GM21367 (cell line): ENCODE measurements around the gene ZNF483.
A peak's percentile ranks its signal among the peaks of the same experiment; 100 is the strongest.
"Not testable (repeated sequence)": the region's sequence is repeated elsewhere in the genome, so short reads cannot be mapped to it uniquely, and the experiment has no call there.

Experiments used
- ATAC-seq: cut with Tn5 transposase; IDR thresholded peaks from one replicate; pipeline ENCODE4 v1.9.1; 2021; ENCODE audit not compliant: unreplicated experiment

The ZNF483 gene

DNA sequence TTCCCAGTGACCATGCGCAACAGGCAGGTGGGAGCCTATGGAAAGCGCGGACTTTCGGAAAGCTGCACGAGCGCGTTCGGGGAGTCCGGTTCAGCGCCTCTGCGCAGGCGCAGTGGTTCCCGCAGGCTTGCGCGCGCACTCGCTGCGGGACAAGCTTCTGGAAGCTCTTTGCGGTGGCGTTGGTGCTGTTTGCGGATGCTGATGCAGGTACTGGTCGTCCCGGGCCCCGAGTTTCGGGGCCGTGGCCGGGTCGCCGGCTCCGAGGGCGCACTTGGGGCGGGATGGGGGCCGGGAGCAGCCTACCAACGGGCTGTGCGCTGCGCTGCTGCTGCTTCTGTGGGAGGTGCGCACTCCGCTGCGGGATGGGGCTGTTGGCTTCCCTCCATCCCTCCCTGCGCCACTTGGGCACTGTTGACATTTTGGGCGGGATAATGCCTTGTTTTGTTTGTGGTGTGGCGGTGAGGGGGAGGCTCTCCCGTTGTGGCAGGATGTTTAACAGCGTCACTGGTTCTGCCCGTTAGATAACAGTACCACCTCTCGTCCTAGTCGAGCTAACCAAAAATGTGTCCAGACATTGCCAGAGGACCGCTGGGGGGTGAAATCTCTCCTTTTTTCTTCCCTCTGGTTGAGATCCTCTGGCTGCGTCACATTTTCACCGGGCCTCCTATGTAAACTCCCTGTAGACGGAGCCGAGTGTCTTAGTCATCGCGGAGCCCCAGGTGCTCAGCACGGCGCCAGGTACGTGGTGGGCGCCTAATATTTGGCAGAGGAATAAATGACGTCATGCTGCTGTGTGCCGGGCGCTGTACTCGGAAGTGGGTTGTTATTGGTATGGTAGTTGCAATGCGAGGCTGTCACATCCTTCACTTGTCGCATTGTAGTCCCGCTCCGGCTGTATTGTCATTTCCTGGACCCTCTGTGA, at the start of gene ZNF483:
TSS of gene ZNF483 (plus strand) at position 124 of the 922 bp plus-strand sequence. CDS start 2,217 bp downstream, outside the sequence.
- peak; percentile 57 for ATAC-seq

DNA sequence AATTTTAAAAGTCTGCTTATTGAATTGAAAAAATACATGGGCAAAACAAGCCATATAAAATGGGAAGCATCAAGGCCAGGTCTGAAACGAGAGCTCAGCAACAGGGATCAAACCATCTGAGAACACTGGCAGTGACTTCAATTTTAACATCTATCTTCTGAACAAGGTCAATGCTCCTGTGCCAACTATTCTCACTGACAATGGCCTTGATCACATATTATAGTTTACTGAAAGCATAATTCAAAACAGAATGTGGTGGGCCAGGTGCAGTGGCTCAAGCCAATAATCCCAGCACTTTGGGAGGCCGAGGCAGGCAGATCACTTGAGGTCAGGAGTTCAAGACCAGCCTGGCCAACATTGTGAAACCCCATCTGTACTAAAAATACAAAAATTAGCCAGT, 49.8 kb upstream of the ZNF483 start:
- no peak for ATAC-seq

DNA sequence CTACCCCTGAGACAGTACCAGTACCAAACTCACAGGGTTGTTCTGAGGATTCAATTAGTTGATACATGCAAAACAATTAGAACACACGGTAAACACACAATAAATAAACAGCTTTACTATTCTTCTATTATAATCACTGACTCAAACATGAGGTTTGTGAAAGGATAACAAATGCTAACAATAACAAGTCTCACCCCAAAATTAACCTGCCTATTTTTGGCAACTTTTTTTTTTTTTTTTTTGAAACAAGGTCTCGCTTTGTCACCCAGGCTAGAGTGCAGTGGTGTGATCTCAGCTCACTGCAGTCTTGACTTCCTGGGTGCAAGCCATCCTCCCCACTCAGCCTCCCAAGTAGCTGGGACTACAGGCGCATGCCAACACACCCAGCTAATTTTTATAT, 47.3 kb upstream of the ZNF483 start:
- no peak for ATAC-seq

GRCh38 chr9:111481885-111482636, 42.9 kb upstream of the ZNF483 start:
- ATAC-seq, result no peak

GRCh38 chr9:111482694-111483438, 42.1 kb upstream of the ZNF483 start:
- ATAC-seq, result peak; percentile 47

DNA sequence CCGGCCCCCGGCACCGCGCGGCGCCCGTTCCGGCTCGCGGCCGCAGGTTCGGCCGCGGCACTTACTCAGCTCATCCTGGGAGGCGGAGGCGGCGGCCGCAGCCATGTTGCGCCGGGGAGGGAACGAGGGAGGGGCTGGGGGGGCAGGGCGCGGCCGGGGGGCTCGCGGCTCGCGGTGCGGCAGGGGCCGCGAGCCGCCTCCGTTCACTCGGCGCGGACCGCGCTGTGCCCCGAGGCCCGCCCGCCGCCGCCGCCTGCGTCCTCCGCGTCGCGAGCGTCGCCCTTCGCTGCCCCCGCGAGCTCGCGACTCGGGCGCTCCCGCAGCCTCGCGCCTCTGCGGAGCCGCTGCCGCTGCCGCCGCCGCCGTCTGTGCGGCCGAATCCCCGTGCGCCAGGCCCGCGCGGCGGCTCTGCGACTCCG, 41.5 kb upstream of the ZNF483 start:
- ATAC-seq, result peak; percentile 26

GRCh38 chr9:111483858-111484571, 41.0 kb upstream of the ZNF483 start, which contains the start of gene ECPAS:
Gene ECPAS (minus strand): TSS chr9:111484383. CDS start chr9:111472918, 11,465 bp downstream.
- peak; percentile 51 for ATAC-seq

DNA sequence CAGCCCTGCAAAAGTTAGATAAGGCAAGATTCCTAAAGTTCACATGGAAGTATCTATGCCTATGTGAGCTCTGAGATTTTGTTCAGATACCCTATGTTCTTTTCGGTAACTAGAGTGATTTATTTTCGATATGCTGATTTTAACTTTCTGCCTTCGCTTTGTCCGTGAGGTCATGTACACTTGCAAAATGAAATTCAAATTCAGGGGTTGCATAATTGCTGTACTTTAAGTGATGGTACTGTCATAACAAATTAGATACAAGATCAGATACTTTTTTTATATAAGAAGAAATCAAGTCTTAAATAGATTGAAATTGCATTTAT, 40.4 kb upstream of the ZNF483 start:
- ATAC-seq, result no peak

DNA sequence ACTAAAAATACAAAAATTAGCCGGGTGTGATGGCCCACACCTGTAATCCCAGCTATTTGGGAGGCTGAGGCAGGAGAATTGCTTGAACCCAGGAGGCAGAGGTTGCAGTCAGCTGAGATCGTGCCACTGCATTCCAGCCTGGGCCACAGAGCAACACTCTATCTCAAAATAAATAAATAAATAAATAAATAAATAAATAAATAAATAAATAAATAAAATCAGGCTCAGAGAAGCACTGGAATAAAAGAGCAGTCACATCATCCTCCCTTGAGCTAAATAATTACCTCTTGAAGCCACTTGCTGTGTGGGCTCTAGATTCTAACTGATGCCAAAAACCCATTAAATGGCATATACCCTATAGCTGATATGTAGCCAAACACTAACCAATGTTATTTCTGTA, 27.8 kb upstream of the ZNF483 start:
- not testable (repeated sequence) for ATAC-seq

DNA sequence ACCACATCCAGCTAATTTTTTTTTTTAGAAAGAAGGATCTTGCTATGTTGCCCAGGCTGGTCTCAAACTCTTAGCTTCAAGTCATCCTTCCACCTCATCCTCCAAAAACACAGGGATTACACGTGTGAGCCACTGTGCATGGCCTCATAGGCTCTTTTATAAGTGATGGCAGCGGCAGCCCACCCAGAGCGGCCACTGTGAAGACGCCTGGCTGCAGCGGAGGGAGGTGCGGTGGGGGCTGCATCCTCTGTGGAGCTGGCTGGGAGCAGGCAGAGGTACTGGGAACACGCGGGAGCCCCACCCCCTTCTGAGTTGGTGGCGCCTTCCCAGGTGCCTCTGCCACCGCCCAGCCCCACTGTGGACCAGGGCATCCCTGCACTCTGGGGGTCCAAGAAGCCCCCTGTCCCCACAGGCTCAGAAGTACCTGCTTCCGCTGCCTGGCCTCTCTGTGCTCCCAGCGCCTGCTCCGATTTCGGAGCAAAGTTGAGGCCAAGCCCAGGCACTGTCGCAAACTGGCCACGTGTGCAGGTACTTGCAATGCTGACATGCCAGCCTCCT, 23.9 kb upstream of the ZNF483 start:
- no peak for ATAC-seq

DNA sequence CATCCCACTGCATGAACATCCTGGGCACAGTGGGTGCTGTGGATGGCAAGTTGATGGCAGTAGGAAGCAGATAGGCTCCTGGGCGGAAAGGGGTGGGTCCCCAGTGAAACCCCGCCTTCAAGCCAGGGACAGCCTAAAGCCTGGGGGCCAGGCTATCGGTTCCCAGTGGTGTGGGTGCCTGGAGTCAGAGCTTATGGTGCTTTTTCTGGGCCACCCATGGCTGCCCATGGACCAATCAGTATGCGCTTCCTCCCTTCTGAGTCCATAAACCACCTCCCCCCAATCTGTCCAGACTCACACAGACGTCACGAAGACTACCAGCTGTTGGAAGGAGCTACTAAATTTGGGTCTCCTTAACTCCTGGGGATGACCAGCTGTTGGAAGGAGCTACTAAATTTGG, 23.3 kb upstream of the ZNF483 start:
- no peak for ATAC-seq

DNA sequence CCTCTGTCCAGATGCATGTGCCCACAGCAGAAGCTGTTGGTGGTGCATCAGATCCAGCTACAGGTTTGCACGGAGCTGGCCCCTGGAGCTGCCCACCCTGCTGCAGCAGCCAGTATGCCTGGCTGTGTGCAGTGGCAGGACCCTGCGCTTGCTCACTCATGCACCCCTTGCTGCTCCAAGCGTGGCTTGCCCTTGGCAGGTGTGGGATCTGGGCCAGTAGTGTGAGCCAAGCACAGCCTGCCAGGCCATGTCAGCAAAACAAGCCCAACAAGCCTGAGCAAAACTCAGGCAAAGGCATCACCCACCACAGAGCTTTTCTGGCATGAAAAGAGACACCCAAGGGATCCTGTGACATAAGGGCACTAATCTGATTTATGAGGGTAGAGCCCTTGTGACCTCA, 22.5 kb upstream of the ZNF483 start:
- no peak for ATAC-seq

- not testable (repeated sequence) for ATAC-seq
These were observed 13.4 kb upstream of the ZNF483 start for GRCh38 chr9:111511581-111511980.

GRCh38 chr9:111514967-111515366, 10.0 kb upstream of the ZNF483 start:
- ATAC-seq, result no peak

DNA sequence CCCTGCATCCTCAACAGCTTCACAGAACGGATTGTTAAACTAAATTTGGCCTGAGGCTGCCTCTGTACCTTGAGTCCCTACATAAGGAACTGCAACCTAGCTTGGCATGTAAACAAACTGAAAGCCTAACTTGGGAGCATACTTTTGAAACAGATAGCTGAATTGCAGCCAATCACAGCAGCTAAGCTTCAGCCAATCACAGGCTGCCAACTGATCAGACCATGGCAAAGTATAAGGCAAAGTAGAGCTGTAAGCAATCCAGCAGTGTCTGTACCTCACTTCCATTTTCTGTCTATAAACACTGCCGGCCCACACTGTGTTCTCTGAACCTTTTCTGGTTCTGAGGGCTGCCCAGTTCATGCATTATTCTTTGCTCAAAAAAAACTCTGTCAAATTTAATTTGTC, 8.9 kb upstream of the ZNF483 start:
- no peak for ATAC-seq

- ATAC-seq, result no peak
These were observed 286 bp upstream of the ZNF483 start for GRCh38 chr9:111524731-111525055.

DNA sequence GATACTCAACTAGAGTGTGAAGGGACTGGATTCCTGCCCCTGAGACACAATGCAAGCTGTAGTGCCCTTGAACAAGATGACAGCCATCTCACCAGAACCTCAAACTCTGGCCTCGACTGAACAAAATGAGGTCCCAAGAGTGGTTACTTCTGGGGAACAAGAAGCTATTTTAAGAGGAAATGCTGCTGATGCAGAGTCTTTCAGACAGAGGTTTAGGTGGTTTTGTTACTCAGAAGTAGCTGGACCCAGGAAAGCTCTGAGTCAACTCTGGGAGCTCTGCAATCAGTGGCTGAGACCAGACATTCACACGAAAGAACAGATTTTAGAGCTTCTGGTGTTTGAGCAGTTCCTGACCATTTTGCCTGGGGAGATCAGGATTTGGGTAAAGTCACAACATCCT, 2.4 kb downstream of the ZNF483 start:
- ATAC-seq, result no peak

GRCh38 chr9:111529787-111530186, 4.8 kb downstream of the ZNF483 start:
- ATAC-seq, result no peak

DNA sequence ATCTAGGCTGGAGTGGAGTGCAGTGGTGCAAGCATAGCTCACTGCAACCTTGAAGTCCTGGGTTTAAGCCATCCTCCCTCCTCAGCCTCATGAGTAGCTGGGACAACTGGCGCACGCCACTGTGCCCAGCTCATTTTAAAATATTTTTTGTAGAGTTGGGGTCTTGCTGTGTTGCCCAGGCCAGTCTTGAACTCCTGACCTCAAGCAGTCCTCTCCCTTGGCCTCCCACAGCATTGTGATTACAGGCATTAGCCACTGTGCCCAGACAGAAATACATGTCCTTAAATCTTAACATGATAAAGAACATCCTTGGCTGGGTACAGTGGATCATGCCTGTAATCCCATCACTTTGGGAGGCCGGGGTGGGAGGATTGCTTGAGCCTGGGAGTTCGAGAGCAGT, 6.7 kb downstream of the ZNF483 start:
- no peak for ATAC-seq

DNA sequence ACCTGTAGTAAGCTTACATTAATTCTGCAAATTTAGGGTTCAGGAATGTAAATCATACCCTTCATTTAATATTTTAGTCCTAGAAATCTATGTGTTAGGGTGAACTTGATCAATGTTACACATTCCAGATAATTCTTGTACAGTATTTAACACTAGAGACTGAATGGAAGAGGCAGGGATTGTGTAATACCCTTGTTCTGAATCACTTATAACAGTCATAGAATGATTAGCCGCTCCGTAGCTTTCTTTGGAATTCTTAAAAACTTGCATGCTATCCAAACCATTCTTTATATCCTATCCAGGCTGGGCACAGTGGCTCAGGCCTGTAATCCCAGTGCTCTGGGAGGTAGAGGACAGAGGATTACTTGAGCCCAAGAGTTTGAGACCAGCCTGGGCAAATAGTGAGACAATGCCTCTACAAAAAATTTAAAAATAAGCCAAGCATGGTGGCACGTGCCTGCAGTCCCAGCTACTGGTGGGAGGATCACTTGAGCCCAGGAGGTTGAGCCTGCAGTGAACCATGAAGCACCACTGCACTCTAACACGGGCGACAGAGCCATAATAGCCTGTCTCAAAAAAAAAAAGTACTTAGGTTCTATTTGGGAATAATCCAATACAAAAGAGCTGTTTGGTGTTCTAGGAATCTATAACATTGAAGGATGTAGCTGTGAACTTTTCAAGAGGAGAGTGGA, 8.3 kb downstream of the ZNF483 start:
- no peak for ATAC-seq
